Ascending aorta (tissue), 2 donors: ENCODE data around the gene AUTS2. TPM values are rescaled to one million over a fixed set of nuclear protein-coding genes. Genes with fewer than 3 reads are reported as not detected.

Experiments used
- DNase-seq, 2 donors: peaks; one replicate each; pipeline ENCODE4 v3.0.0-alpha.2; 2019; ENCODE audit warnings: low spot score in 2 of 2
- H3K27ac ChIP-seq, 2 donors: fragments of 200-600 bp; sonication (generic); one replicate each; pipeline ENCODE4 v1.5.1; 2016 to 2017; ENCODE audit warnings: mild to moderate bottlenecking in 1 of 2
- H3K27me3 ChIP-seq: fragments of 200-600 bp; sonication (generic); one replicate; pipeline ENCODE4 v1.5.1; 2017
- H3K36me3 ChIP-seq, 2 donors: fragments of 200-600 bp; sonication (generic); one replicate each; pipeline ENCODE4 v1.5.1; 2016
- H3K4me1 ChIP-seq, 2 donors: fragments of 200-600 bp; sonication (generic); one replicate each; pipeline ENCODE4 v1.5.1; 2016 to 2017; ENCODE audit warnings: mild to moderate bottlenecking in 1 of 2
- H3K4me3 ChIP-seq, 2 donors: fragments of 200-600 bp; sonication (generic); one replicate each; pipeline ENCODE4 v1.5.1; 2016 to 2017; ENCODE audit warnings: mild to moderate bottlenecking in 1 of 2
- H3K9me3 ChIP-seq, 2 donors: fragments of 200-600 bp; sonication (generic); one replicate each; pipeline ENCODE4 v1.5.1; 2016
- intact Hi-C: fragments of 100-400 bp; cut with DNase I; formaldehyde crosslinking; loops from one replicate; pipeline ENCODE4 v1.15.1; 2023
- total RNA-seq: library from RNA; depleted of rRNA; stranded (reverse); fragments of >200 nt; gene quantifications from one replicate; pipeline ENCODE4 v1.1.0, GENCODE V29; 2016
- TF ChIP-seq, protein P1 (sequence below), 3 experiments: fragments of 200-600 bp in 2 of 3; fragments of 450-650 bp in 1 of 3; sonication (generic) in 2 of 3; IDR thresholded peaks; one replicate each; pipeline ENCODE4 v1.5.1; 2016 to 2019; ENCODE audit warnings: antibody characterized with exemption in 3 of 3, mild to moderate bottlenecking in 1 of 3, moderate library complexity in 1 of 3

The AUTS2 gene
- total RNA-seq, 1 donor from 2014 or later, result 90.4 TPM

DNA sequence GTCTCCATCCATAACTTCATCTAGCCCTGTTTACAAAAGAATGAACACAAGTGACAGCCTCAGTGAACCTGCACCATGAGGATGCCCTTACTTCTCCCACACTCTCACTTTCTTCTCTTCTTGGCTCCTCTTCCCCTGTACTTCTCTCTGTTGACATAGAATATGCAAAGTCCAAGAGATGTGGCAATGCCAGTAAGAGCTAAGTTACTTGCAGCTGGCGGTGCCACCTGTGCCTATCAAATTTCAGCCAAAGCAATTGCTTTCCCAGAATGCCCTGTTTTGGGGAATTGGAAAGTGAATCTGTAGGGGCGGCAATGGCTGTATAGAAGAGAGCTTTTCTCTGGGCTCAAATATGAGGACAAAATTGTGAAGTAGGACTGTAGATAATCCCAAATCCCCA, 557.8 kb downstream of the AUTS2 start:
- DNase-seq, result no peak
- H3K4me1 ChIP-seq, result no peaks in the 10 kb centered on the region
- H3K36me3 ChIP-seq, result no peaks in the 10 kb centered on the region
- no peaks in the 10 kb centered on the region for H3K27me3 ChIP-seq
- intact Hi-C loops, result no loop called here
- H3K27ac ChIP-seq, result no peak overlapping the region
- TF ChIP-seq, protein P1, sequence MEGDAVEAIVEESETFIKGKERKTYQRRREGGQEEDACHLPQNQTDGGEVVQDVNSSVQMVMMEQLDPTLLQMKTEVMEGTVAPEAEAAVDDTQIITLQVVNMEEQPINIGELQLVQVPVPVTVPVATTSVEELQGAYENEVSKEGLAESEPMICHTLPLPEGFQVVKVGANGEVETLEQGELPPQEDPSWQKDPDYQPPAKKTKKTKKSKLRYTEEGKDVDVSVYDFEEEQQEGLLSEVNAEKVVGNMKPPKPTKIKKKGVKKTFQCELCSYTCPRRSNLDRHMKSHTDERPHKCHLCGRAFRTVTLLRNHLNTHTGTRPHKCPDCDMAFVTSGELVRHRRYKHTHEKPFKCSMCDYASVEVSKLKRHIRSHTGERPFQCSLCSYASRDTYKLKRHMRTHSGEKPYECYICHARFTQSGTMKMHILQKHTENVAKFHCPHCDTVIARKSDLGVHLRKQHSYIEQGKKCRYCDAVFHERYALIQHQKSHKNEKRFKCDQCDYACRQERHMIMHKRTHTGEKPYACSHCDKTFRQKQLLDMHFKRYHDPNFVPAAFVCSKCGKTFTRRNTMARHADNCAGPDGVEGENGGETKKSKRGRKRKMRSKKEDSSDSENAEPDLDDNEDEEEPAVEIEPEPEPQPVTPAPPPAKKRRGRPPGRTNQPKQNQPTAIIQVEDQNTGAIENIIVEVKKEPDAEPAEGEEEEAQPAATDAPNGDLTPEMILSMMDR (IDR thresholded peaks at IDR 0.05), result no peak
- peaks cover 7 to 18% of the 10 kb centered on the region in 2 donors for H3K9me3 ChIP-seq
- H3K4me3 ChIP-seq, result no peak overlapping the region

DNA sequence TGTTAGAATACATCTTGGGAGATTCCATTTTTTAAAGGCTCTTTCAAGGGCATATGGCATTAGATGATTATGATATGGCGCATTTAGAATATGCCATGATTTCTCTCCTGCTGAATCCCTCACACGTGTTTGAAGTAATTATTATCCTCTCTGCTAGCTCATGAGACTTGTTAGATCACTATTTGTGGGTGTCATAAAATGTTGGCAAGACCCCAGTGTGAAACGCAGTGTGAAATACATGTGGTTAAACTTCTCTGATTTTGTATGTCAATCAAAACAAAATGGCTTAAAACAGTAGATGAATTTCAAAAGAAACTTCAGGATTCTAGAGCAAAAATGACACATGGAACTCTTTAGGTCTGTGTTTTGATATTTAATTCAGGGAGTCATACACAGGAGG, 560.8 kb downstream of the AUTS2 start:
- Histone ChIP-seq H3K4me1 (no peaks in the 10 kb centered on the region), H3K4me3 (no peak overlapping the region), H3K27ac (no peak overlapping the region), H3K27me3 (no peaks in the 10 kb centered on the region), H3K36me3 (no peaks in the 10 kb centered on the region), H3K9me3 (no peaks in the 10 kb centered on the region)
- TF ChIP-seq, protein P1 (IDR thresholded peaks at IDR 0.05), result no peak
- intact Hi-C loops, result no loop called here
- DNase-seq, result no peak

DNA sequence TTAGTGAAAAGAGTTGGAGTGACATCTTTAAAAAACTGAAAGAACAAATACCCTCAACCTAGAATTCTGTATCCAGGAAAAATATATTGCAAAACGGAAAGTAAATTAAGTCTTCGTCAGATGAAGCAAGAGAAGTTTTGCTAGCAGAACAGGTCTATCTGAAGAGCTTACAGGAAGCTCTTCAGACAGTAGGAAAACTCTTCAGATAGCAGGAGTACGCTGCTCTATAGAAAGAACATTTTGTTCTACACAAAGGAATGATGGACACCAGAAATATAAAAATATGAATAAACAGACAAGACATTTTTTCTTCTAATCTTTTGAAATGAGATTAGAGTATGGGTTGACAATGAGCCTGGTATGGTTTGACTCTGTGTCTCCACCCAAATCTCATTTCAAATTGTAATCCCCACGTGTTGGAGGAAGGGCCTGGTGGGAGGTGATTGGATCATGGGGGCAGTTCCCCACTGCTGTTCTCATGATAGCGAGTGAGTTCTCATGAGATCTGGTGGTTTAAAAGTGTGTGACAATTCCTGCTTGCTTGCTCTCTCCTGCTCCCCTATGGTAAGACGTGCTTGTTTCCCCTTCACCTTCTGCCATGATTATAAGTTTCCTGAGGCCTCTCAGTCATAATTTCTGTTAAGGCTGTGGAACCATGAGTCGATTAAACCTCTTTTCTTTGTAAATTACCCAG, 567.3 kb downstream of the AUTS2 start:
- no peaks in the 10 kb centered on the region for H3K36me3 ChIP-seq
- TF ChIP-seq, protein P1 (IDR thresholded peaks at IDR 0.05), result no peak
- intact Hi-C loops, result loop anchor here (10.0 kb wide), 1 partner anchor 61 kb away; no protein-coding TSS in a partner anchor

DNA sequence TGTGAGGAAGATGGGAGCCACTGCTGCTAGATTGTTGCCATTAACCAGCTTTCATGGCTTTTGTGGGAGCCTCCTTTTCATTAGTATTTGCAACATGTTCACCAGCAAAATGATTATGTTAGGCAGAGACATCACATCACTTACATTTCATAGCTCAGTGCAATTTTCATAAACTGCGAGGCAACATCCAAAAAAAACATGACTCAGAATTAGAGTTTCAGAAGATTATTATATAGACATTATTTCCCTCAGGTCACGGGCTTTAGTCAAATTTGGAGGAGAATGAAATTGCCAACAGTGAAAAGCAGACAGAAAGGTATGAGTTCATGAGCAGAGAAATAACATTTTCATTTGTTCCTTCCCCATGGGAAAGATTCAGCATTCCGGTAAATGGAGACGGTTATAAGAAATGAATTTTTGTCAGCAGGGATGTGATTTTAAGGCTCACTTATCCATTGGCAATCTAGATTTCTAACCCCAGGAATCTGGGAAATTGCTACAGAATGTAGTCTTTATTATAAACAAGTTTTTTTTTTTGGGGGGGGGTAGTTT, 573.2 kb downstream of the AUTS2 start:
- Histone ChIP-seq H3K27me3 (no peaks in the 10 kb centered on the region), H3K36me3 (no peaks in the 10 kb centered on the region), H3K4me1 (no peaks in the 10 kb centered on the region), H3K9me3 (no peaks in the 10 kb centered on the region), H3K27ac (no peak overlapping the region), H3K4me3 (no peak overlapping the region)
- DNase-seq, result no peak
- intact Hi-C loops, result no loop called here
- TF ChIP-seq, protein P1 (IDR thresholded peaks at IDR 0.05), result no peak

More for the DNA sequence above, 567.3 kb downstream of the AUTS2 start:
- no peaks in the 10 kb centered on the region for H3K9me3 ChIP-seq
- no peak for DNase-seq
- H3K4me1 ChIP-seq, result no peaks in the 10 kb centered on the region
- no peaks in the 10 kb centered on the region for H3K27me3 ChIP-seq
- H3K27ac ChIP-seq, result no peak overlapping the region
- H3K4me3 ChIP-seq, result no peak overlapping the region

DNA sequence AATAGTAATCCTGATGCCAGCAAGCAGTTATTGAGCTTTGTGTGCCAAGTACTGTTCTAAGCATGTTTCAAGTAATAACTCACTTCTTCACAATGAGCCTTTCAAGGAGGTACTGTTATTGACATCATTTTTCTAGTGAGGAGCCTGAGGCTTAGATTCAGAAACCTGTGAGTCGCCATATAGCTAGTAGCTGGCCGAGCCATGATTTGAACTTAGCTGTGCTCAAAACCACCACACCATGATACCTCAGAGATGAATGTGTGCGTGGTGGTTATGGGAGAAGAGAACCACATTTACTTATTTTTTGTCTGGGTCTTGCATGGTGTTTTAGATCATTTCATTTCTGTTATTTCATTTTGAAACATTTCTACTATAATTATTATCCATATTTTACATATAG, 578.9 kb downstream of the AUTS2 start:
- TF ChIP-seq, protein P1 (IDR thresholded peaks at IDR 0.05), result no peak
- H3K4me1 ChIP-seq, result no peaks in the 10 kb centered on the region
- H3K27me3 ChIP-seq, result no peaks in the 10 kb centered on the region
- no peak overlapping the region for H3K27ac ChIP-seq
- H3K4me3 ChIP-seq, result no peak overlapping the region
- no peaks in the 10 kb centered on the region for H3K9me3 ChIP-seq
- no peak for DNase-seq
- H3K36me3 ChIP-seq, result no peaks in the 10 kb centered on the region
- intact Hi-C loops, result no loop called here
